HFFc6 (cell line): Measurements from ENCODE around the gene YIF1A. TPM values are rescaled to one million over a fixed set of nuclear protein-coding genes. Genes with fewer than 3 reads are reported as not detected.

Source experiments
- DNase-seq: peaks from one replicate; pipeline ENCODE4 v3.0.0-alpha.2; 2018
- H3K27ac Mint-ChIP-seq: 2 replicates; pipeline ENCODE4 v1.8.0; 2020; ENCODE audit warnings: mild to moderate bottlenecking, mixed read lengths
- H3K27me3 Mint-ChIP-seq: 2 replicates; pipeline ENCODE4 v1.8.0; 2021; ENCODE audit warnings: mild to moderate bottlenecking, moderate library complexity, mixed read lengths; ENCODE audit not compliant: insufficient read depth
- H3K36me3 Mint-ChIP-seq: 2 replicates; pipeline ENCODE4 v1.8.0; 2021; ENCODE audit warnings: low read depth, mixed read lengths
- H3K4me1 Mint-ChIP-seq: 2 replicates; pipeline ENCODE4 v1.8.0; 2020; ENCODE audit warnings: low read depth, mixed read lengths
- H3K4me3 Mint-ChIP-seq: 2 replicates; pipeline ENCODE4 v1.8.0; 2020; ENCODE audit warnings: mild to moderate bottlenecking, moderate library complexity, mixed read lengths
- H3K9me3 Mint-ChIP-seq: 2 replicates; pipeline ENCODE4 v1.8.0; 2020; ENCODE audit warnings: mild to moderate bottlenecking, mixed read lengths
- total RNA-seq, 6 experiments: library from RNA; stranded (reverse); fragmentation: NEBNext Ultra II Directional; extraction: Animal tissue kit (Norgen Biotek cat#: 25700); gene quantifications; 2 replicates in 1 of 6; 3 replicates in 5 of 6; pipeline ENCODE4 v1.2.3, GENCODE V29; 2021
- TF ChIP-seq, protein P1 (sequence below): fragments of 200-600 bp; sonication (generic); IDR thresholded peaks from 2 replicates; pipeline ENCODE4 v1.5.0; 2021; ENCODE audit warnings: antibody characterized with exemption, mild to moderate bottlenecking

The YIF1A gene
- total RNA-seq, 6 experiments from 2014 or later = 150 to 183 (median 153) TPM

DNA sequence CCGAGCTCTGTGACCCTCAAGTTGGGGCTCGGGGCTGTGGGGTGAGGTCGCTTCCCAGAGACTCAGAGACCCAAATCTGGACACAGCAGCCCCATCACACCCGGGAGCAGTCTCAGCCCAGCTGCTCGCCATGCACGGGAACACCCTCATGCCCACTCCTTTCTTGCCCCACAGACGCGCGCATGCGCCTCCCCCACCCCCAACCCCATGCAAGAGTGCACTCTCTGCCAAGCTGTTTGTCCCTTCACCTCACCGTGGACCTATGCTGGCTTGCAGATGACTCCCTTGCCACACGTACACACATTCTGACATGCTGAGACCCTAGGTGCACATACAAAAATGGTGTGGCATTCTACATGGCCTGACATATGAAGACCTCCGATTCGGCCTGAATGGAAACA lies 28.4 kb upstream of the YIF1A start:
- peak; percentile 35 for DNase-seq
- H3K4me1 Mint-ChIP-seq = peaks cover 48% of the 10 kb centered on the region
- peak overlapping the region; percentile 91 for H3K27ac Mint-ChIP-seq
- peaks cover 29% of the 10 kb centered on the region for H3K36me3 Mint-ChIP-seq
- peaks cover 8% of the 10 kb centered on the region for H3K27me3 Mint-ChIP-seq
- TF ChIP-seq, protein P1, sequence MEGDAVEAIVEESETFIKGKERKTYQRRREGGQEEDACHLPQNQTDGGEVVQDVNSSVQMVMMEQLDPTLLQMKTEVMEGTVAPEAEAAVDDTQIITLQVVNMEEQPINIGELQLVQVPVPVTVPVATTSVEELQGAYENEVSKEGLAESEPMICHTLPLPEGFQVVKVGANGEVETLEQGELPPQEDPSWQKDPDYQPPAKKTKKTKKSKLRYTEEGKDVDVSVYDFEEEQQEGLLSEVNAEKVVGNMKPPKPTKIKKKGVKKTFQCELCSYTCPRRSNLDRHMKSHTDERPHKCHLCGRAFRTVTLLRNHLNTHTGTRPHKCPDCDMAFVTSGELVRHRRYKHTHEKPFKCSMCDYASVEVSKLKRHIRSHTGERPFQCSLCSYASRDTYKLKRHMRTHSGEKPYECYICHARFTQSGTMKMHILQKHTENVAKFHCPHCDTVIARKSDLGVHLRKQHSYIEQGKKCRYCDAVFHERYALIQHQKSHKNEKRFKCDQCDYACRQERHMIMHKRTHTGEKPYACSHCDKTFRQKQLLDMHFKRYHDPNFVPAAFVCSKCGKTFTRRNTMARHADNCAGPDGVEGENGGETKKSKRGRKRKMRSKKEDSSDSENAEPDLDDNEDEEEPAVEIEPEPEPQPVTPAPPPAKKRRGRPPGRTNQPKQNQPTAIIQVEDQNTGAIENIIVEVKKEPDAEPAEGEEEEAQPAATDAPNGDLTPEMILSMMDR = no peak
- peak overlapping the region; percentile 70 for H3K4me3 Mint-ChIP-seq
- H3K9me3 Mint-ChIP-seq = peaks cover 11% of the 10 kb centered on the region

DNA sequence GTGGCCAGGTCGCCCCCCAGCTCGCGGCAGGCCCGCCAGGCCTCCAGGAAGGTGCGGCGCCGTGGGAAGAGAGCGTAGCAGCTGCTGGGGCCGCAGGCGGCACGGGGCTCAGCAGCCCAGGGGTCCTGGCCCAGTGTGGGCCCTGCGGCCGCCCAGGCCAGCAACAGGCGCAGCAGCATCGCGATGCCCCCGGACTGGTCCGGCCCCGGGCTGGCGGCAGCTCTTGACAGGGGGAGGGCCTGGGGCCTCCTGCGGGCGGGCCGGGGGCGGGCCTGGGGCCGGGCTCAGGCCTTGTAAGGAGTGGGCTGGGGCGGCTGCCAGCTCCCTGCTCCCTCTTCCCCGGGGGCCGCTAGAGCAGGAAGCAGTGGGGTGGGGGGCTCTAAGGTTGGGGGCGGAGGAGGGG lies 27.9 kb upstream of the YIF1A start, which contains the start of gene CD248:
TSS of gene CD248 (minus strand) at position 196 of the 403 bp plus-strand sequence. CDS start at position 179, 17 bp downstream.
- H3K27ac Mint-ChIP-seq = peak within 1 kb of the TSS; percentile 97
- H3K4me1 Mint-ChIP-seq = peaks cover 53% of the 10 kb centered on the region
- H3K9me3 Mint-ChIP-seq = peaks cover 11% of the 10 kb centered on the region
- H3K4me3 Mint-ChIP-seq = peak within 1 kb of the TSS; percentile 91
- peaks cover 29% of the 10 kb centered on the region for H3K36me3 Mint-ChIP-seq
- peak; percentile 49 for DNase-seq
- TF ChIP-seq, protein P1 = no peak
- peaks cover 9% of the 10 kb centered on the region for H3K27me3 Mint-ChIP-seq

DNA sequence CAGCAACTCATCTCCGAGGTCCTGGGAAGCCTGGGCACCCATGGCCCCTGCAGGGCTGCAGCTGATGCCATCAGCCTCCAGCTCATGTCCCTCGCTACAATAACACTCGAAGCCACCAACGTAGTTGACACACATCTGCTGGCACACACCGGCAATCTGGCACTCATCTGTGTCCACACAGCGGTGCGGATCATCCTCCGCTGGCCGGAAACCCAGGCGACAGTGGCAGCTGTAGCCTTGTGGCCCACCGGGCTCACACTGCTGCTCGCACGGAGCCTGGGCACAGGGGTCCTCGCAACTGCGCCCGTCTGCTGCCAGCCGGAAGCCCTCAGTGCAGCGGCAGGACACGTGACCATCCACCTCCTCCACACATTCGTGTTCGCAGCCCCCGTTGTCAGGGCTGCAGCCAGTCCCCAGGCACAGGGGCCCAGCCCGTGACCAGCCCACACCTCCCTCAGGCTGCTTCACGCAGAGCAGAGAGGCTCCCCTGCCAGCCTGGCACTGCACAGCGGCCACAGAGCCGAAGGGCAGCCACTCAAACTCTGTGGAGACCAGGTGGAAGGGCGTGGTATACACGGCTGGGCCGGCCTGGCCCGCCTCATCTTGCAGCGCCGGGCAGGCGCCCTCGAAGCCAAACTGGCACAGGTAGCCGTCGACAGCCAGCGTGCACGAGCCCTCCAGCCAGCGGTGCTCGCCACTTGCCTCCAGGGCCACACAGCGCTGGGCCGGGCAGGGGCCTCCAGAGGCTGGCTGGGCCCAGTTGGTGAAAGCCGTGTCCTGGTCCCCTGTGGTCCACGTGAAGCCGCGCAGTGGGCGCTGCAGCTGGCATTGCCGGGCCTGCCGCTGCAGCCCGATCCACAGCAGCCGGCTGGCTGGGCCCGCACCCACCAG lies 27.2 kb upstream of the YIF1A start:
- TF ChIP-seq, protein P1 = no peak
- Mint-ChIP-seq H3K4me1 (peaks cover 57% of the 10 kb centered on the region), H3K36me3 (peaks cover 29% of the 10 kb centered on the region), H3K27ac (peak overlapping the region; percentile 97), H3K4me3 (peak overlapping the region; percentile 91), H3K9me3 (peaks cover 11% of the 10 kb centered on the region), H3K27me3 (peaks cover 9% of the 10 kb centered on the region)
- DNase-seq = no peak

DNA sequence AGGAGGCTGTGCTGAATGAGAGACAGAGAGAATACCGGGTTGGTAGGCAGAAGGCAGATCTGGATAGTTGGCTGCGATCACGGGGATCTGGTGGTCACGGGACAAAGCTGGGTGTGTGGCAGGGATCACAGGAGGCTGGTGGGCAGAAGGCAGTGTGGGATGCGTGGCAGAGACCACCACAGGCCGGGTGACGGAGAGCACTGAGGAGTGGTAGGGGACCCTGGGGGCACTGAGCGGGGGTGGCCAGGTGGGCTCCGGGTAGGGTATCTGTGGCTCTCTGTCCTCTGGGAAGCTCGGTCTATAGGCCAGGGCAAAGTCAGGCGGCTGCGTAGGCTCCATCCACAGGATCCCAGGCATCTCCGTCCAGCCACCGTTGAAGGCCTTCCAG lies 26.5 kb upstream of the YIF1A start:
- Mint-ChIP-seq H3K9me3 (peaks cover 11% of the 10 kb centered on the region), H3K36me3 (peaks cover 29% of the 10 kb centered on the region), H3K27ac (peak overlapping the region; percentile 97), H3K27me3 (peaks cover 9% of the 10 kb centered on the region), H3K4me1 (peaks cover 57% of the 10 kb centered on the region), H3K4me3 (peak overlapping the region; percentile 91)
- TF ChIP-seq, protein P1 = no peak
- DNase-seq = no peak

DNA sequence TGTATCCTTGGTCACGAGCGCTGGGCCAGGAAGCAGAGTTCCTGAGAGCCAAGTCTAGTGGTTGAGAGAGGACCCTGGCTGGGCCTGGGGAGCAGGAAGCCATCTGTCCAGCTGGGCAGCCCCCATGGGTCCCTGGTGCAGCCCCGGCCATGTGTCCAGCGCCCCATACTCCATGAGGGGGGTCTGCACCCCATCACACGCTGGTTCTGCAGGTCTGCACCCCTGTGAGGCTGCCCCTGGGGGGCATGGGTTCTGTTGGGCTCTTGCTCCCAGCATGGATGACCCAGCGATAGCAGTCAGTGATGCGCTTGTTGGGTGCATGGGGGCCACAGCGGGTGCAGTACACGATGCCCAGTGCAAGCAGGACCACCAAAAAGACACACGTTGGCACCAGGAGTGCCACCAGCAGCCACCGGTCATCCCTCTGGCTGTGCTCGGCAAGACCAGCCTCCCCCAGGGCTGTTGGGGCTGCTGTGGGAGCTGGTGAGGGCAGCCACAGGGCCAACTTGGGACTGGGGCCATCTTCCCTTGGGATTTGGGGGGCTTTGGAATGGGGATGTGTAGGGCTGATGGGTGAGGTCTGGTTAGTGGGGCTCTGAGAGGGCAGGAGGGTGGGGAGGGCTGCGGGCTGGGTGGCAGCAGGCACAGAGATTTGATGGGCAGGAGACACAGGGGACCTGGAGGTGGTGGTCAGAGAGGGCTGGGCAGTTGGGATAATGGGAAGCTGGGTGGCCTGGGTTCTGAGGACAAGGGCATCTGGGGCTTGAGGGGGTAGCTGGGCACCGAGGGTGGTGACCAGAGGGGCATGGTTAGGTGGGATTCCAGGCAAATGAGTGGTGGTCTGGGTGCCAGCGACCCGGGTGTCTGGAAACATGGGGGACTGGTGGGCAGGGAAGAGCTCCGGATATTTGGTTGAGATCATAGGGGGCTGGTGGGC lies 25.9 kb upstream of the YIF1A start:
- Mint-ChIP-seq H3K9me3 (peaks cover 5% of the 10 kb centered on the region), H3K4me3 (peak overlapping the region; percentile 91), H3K27ac (peak overlapping the region; percentile 97), H3K4me1 (peaks cover 57% of the 10 kb centered on the region), H3K27me3 (peaks cover 9% of the 10 kb centered on the region), H3K36me3 (peaks cover 22% of the 10 kb centered on the region)
- no peak for DNase-seq
- TF ChIP-seq, protein P1 = no peak
